Tibial nerve (tissue), 4 donors: Measurements from ENCODE around the gene MOSMO.

ENCODE experiments used
- EP300 ChIP-seq, 2 donors: sonication (generic); formaldehyde crosslinking; IDR thresholded peaks; one replicate each; pipeline ENCODE4 v1.6.1; 2017; ENCODE audit warnings: antibody characterized with exemption in 2 of 2, mild to moderate bottlenecking in 1 of 2
- POLR2A ChIP-seq, 2 donors: fragments of 450-650 bp; IDR thresholded peaks; one replicate each; pipeline ENCODE4 v1.6.1; 2017; ENCODE audit warnings: antibody characterized with exemption in 2 of 2, mild to moderate bottlenecking in 2 of 2, moderate library complexity in 2 of 2
- TF ChIP-seq, protein P1 (sequence below), 5 experiments: fragments of 200-600 bp in 3 of 5; fragments of 450-650 bp in 2 of 5; sonication (generic) in 3 of 5; IDR thresholded peaks; one replicate each; pipeline ENCODE4 v1.5.1; 2016 to 2019; ENCODE audit warnings: antibody characterized with exemption in 5 of 5, mild to moderate bottlenecking in 3 of 5, moderate library complexity in 2 of 5

DNA sequence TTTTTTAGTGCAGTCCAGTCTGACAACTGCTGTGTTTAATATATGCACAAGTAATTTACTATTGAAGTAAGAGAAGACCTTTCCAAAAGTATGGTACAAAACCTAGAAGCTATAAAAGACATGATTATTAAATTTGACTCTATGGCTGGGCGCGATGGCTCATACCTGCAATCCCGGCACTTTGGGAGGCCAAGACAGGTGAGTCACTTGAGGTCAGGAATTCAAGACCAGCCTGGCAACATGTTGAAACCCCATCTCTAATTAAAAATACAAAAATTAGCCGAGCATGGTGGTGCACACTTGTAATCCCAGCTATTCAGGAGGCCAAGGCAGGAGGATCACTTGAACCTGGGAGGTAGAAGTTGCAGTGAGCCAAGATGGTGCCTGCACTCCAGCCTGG is 43.1 kb downstream of the MOSMO start:
- TF ChIP-seq, protein P1, sequence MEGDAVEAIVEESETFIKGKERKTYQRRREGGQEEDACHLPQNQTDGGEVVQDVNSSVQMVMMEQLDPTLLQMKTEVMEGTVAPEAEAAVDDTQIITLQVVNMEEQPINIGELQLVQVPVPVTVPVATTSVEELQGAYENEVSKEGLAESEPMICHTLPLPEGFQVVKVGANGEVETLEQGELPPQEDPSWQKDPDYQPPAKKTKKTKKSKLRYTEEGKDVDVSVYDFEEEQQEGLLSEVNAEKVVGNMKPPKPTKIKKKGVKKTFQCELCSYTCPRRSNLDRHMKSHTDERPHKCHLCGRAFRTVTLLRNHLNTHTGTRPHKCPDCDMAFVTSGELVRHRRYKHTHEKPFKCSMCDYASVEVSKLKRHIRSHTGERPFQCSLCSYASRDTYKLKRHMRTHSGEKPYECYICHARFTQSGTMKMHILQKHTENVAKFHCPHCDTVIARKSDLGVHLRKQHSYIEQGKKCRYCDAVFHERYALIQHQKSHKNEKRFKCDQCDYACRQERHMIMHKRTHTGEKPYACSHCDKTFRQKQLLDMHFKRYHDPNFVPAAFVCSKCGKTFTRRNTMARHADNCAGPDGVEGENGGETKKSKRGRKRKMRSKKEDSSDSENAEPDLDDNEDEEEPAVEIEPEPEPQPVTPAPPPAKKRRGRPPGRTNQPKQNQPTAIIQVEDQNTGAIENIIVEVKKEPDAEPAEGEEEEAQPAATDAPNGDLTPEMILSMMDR (IDR thresholded peaks at IDR 0.05), result no peak
- TF ChIP-seq POLR2A (IDR thresholded peaks at IDR 0.05) (no peak), EP300 (IDR thresholded peaks at IDR 0.05) (no peak)
